Measurements from ENCODE around the gene SIAH1.

- no peak for TF ChIP-seq CTCF (conservative IDR thresholded peaks at IDR 0.05; ENCODE audit: low read depth, low read length)
- TF ChIP-seq EZH2 (IDR thresholded peaks at IDR 0.05; ENCODE audit: borderline replicate concordance, low read depth, low read length, poor library complexity, severe bottlenecking) = no peak
Measured at GRCh38 chr16:48383009-48383876, 2.0 kb downstream of the SIAH1 start.

Measured in A673 (cell line).